ENCODE results near the gene GGACT.
"Not testable (repeated sequence)": the region's sequence is repeated elsewhere in the genome, so short reads cannot be mapped to it uniquely, and the experiment has no call there.

DNA sequence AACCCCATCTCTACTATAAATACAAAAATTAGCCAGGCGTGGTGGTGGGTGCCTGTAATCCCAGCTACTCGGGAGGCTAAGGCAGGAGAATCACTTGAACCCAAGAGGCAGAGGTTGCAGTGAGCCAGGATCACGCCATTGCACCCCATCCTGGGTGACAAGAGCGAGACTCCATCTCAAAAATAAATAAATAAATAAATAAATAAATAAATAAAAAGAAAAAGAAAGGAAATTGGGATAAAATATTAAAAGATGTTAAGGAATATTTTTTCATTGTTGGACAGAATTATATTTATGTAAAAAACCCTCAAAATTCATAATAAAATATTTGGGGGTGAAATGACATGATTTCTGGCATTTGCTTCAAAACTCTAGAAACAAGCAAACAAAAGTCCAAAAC is 11.3 kb downstream of the GGACT start:
- not testable (repeated sequence) for TF ChIP-seq EZH2 (optimal IDR thresholded peaks at IDR 0.05; ENCODE audit: low read depth, low read length)
- TF ChIP-seq, protein P1, sequence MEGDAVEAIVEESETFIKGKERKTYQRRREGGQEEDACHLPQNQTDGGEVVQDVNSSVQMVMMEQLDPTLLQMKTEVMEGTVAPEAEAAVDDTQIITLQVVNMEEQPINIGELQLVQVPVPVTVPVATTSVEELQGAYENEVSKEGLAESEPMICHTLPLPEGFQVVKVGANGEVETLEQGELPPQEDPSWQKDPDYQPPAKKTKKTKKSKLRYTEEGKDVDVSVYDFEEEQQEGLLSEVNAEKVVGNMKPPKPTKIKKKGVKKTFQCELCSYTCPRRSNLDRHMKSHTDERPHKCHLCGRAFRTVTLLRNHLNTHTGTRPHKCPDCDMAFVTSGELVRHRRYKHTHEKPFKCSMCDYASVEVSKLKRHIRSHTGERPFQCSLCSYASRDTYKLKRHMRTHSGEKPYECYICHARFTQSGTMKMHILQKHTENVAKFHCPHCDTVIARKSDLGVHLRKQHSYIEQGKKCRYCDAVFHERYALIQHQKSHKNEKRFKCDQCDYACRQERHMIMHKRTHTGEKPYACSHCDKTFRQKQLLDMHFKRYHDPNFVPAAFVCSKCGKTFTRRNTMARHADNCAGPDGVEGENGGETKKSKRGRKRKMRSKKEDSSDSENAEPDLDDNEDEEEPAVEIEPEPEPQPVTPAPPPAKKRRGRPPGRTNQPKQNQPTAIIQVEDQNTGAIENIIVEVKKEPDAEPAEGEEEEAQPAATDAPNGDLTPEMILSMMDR (IDR thresholded peaks at IDR 0.05; ENCODE audit: low read length), result not testable (repeated sequence)

Data from MM.1S (cell line).